ENCODE measurements around the gene RTN1.
A peak's percentile ranks its signal among the peaks of the same experiment; 100 is the strongest.

RTN1 gene

DNA sequence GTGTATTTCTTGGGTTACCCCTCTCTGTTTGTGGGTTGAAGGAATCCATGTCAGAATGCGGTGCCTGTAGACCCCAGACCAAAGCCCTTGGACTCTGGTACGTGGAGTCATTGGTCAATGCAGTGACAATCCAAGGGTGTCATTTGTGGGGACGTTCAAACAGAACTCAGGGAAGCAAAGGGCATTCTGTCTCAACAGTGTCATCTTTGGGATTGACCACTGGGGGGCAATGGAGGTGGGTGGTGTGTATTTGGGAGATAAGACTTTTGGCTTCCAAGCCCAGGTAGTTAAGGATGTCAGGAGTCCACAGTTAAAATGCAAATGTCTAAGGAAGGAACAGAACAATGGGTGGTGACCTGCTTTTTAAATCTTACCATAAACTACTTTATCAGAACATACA is 239.3 kb downstream of the RTN1 start:
- DNase-seq (ENCODE audit: insufficient read length, low spot score), result no peak
- FAIRE-seq, result no peak

DNA sequence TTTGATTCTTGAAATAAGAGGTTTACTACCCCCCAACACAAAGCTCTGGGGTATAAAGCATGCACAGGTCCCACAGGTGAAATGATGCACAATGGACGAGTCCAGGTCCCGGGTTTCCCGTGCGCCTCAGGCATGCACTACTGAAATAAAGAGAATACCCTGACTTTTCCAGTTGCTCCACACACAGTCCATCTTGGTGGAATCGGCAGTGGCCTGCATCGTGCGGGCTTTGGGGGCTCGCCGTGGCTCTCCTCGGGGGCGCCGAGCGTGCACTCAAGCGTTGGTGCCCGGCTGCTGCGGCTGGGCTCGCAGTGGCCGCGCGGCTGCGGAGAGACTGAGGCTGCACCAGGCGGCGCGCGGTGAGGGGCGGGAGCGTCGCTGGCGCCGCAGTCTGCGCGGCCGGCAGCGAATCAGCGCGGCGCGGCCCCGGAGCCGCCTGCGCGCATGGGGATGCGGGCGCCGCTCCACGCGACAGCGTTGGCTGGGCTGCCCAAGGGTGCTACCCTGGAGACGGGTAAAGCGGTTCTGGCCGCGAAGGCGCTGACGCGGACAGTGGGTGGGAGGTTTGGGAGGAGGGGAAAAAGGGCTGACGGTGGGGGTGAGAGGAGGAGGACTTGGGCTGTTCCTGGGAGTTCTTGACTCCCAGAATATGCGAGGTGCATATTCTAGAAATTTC is 240.2 kb downstream of the RTN1 start:
- DNase-seq (ENCODE audit: insufficient read length, low spot score) (no peak), FAIRE-seq (no peak)
- TF ChIP-seq POLR2A (IDR thresholded peaks at IDR 0.05; ENCODE audit: low read depth, low read length), result no peak

More for the DNA sequence above, 239.3 kb downstream of the RTN1 start:
- TF ChIP-seq POLR2A (IDR thresholded peaks at IDR 0.05; ENCODE audit: low read depth, low read length), result no peak

DNA sequence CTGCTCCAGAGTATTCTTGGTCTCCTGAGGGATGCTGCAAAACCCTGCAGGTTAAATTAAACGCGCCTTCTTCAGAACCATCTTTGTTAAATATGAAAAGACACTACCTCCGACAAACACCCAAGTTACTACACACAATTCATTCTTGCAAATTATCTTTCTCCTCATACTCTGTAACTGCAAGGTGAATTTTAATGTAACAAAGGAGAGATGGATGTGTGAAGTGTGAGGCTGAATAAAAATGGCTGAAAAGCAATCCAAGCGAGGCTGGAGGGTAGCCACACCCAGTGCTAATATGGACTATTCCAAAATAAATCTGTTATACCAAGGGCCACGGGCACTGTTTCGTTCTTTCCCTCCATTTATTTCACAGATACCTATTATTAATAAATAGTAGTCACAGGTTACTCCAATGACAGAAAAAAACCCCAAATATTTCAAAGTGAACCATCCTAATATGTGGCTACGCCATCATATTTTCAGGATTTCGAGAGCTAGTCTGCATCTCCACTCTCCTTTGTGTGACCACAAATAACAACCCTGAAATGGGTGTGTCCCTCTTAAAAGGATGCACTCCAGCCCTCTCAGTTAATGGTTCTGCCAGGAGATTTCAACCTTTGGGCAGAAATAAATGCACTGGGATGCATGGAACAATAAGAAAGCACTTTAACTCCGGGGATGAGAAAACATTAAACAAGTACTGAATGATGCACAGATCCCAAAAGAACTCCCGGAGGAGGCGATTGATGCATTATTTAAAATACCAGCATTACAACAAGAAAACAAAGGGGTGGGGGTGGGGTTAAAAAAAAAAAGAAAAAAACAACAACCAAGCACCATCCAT is 240.9 kb downstream of the RTN1 start:
- no peak for TF ChIP-seq POLR2A (IDR thresholded peaks at IDR 0.05; ENCODE audit: low read depth, low read length)
- FAIRE-seq, result no peak
- DNase-seq (ENCODE audit: insufficient read length, low spot score), result no peak

DNA sequence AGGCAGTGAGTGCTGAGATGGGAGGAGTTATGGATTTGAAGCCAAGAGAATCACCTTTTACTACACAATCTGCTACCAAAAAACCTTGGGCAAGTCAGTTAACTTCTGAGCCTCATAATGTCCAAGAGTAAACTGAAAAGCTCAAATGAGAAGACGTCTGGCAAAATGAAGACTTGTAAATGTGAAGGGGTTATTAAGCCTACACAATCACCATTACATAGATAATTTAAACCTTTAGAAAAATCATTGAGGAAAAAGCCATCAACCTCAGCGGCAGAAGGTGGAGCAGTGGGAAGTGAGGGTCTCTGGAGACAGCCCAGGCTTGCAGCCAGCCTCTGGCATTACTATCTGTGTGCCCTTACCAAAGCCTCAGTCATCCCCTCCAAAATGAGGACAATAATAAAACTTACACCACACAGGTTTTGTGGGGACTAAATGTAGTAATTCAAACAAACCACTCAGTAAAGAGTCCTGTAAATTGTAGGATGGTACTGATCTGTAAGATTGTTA is 243.5 kb downstream of the RTN1 start:
- DNase-seq (ENCODE audit: insufficient read length, low spot score) (no peak), FAIRE-seq (no peak)
- TF ChIP-seq POLR2A (IDR thresholded peaks at IDR 0.05; ENCODE audit: low read depth, low read length), result no peak

DNA sequence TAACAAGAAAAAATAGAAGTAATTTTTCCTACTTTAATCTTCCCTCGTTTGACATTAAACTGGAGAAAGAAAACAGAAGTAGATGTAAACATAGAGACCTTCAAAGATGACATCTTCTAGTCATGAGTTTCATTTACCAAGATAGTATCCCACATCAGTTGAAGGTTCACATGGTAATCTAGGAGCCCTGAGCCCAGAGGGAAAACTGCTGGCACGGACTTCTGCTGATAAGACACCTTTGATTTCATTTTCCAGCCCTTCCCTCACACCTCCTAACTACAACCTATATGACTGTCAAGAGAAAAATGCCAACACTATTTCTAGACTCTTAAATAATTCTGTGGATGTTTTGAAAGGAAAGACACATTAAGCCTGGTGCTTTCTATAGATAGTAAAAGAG is 247.9 kb downstream of the RTN1 start:
- no peak for FAIRE-seq
- DNase-seq (ENCODE audit: insufficient read length, low spot score), result no peak
- no peak for TF ChIP-seq POLR2A (IDR thresholded peaks at IDR 0.05; ENCODE audit: low read depth, low read length)

DNA sequence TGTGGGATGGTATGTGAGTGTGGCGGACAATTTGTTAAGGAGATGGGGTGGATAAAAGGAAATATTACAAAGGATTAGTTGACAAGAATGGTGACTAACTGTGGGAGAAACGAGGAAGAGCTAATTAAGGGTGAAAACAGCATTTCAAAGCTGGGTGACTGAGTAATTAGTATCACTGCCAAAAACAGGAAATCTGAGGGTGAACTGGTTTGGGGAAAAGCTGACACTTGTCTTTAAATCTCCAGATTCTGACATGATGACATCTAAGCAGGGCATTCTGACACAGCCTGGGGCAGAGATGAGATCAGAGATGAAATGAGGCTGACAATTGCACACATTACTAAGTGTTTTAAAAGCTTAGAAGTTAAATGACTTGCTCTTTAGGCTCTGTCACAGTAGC is 251.5 kb downstream of the RTN1 start:
- TF ChIP-seq POLR2A (IDR thresholded peaks at IDR 0.05; ENCODE audit: low read depth, low read length), result no peak
- no peak for FAIRE-seq
- DNase-seq (ENCODE audit: insufficient read length, low spot score), result no peak

DNA sequence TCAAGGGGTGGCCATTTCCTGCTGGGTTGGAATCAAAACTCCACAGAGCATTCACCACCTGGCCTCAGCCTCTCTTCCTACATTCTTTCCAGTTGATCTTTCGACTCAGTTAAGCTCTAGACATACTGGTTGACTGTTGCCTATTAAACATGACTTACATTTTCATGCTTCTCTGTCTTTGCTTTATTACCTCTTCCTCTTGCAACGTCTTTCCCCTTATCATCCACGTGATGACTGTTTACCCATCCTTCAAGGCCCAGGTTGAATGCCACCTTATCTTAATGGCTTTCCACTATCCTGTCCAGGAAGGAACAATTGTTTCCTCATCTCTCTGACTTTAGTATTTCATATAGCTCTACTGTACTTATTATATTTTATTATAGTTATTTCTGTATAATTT is 269.5 kb downstream of the RTN1 start:
- DNase-seq (ENCODE audit: insufficient read length, low spot score) (no peak), FAIRE-seq (no peak)
- TF ChIP-seq POLR2A (IDR thresholded peaks at IDR 0.05; ENCODE audit: low read depth, low read length), result no peak

DNA sequence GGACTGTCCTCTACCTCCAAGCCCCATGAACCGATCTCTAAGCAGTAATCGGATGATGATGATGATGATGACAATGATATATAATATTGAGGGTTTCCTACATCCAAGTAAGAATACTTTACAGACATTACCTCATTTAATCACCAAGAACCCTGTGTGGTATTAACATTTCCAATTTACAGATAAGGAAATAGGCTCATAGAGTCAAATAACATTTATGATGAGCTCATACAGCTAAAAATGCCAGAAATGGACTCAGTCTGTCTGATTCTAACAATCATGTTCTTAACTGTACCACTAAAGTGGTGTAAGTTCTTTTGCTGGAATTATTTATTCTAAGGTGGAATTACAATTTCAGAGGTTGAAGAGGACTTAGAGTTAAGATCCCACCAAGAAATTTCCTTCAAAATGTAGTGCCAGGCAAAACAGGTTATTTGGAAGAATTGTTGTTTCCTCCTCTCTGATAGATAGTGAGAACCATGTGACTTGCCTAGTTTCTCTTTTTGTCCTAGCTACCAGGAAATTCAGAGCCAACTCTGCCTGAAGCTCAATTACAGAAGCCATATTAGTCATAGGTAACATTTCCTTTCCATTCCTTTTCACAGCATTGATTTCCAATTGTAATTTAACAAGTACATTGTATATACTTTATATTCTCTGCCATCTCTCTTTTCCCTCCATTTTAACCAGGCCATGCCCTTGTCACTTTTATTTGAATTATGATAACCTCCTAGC is 270.2 kb downstream of the RTN1 start:
- TF ChIP-seq POLR2A (IDR thresholded peaks at IDR 0.05; ENCODE audit: low read depth, low read length), result no peak
- FAIRE-seq (no peak), DNase-seq (ENCODE audit: insufficient read length, low spot score) (no peak)

DNA sequence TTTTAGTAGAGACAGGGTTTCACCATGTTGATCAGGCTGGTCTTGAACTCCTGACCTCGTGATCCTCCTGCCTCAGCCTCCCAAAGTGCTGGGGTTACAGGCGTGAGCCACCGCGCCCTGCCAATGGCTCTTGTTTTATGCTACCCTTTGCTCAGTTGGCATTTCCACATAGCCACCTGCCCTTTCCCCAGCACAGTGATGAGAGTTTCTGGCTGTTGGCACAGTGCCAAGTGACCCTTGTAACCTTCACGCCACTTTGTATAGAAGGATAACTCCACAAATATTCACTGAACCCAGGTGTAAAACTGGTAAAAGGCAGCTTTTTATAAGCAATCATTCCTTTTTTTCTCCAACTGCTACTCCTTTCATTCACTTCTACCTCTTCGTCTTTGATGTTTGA is 275.5 kb downstream of the RTN1 start:
- FAIRE-seq (no peak), DNase-seq (ENCODE audit: insufficient read length, low spot score) (no peak)
- TF ChIP-seq POLR2A (IDR thresholded peaks at IDR 0.05; ENCODE audit: low read depth, low read length), result no peak

DNA sequence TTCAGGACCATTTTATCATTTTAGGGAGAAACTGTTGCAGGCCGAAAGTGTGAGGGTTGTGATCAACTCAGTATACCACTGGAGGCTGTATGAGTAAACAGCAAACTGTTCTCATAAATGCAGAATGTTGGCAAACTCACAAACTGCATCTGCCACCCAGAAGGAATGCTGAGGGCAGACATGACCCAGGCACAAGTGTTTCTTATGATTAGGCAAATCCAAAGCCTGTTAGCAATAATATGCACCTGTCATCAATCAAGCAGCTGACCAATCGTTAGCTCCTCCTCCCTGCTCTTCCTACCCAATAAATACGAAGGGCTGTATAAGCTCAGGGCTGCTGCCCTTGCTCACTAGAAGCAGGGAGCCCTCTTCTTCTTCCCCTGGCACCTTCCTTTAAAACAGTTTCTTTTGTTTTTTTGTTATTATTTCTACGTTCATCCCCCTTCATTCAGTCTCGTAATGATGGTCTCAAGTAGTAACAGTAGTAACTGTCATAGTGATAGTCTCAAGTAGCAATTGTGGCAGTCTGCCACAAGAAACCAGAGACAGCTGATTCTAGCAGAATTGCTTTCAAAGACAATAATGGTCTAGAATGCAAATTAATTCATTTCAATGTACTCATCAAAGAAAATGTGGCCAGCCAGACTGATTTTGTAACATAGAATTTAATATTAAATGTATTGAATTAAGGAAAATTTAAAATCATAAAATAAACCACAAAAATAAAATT is 278.8 kb downstream of the RTN1 start:
- no peak for FAIRE-seq
- TF ChIP-seq POLR2A (IDR thresholded peaks at IDR 0.05; ENCODE audit: low read depth, low read length), result no peak
- DNase-seq (ENCODE audit: insufficient read length, low spot score), result no peak

DNA sequence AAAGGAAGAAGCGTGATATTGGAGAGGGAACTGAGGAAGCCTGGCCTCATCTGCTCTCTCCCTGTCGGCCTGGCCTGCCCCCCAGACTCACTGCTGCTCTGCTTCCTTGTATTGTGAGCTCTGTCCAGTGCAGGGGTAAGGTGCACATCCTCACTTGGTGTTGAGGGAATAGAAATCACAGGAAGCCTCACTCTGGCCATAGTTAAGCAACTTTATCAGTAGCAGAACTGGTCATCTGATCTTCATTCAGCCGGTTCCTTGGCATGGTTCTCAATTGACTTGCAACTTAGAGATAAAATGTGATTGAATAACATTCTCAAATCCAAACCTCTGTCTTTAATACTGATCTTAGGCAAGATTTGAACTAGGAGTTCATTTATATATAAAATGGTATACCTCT is 282.5 kb downstream of the RTN1 start:
- FAIRE-seq (no peak), DNase-seq (ENCODE audit: insufficient read length, low spot score) (no peak)
- TF ChIP-seq POLR2A (IDR thresholded peaks at IDR 0.05; ENCODE audit: low read depth, low read length), result no peak

DNA sequence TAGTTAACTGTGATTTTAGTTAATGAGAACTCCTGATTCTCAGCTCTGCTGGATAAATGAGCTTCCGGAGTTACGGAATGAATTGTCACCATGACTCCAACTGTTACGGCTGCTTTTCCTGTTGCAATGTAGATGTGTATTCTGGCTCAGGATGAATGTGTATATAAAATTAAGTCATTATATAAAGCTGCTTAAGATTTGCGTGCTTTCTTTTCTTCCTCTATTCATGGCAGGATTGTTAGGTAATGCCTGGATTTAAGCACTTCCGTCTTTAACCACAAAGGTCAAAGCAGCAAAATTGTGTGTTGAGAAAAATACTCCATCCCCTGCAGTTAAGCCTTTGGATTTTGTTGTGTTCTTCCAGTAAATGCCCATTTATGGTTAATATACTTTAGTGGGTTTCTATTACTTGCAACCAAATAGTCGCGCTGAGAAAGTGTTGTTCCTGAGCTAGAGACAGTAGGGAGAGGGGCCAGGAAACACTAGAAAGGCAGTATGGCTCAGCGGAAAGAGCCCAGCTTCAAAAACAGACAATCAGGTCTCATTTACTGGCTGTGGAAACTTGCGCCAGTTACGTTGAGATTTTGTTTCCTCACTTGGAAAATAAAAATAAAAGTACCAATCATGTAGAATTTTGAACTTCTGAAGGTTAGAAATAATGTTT is 284.6 kb downstream of the RTN1 start:
- no peak for TF ChIP-seq POLR2A (IDR thresholded peaks at IDR 0.05; ENCODE audit: low read depth, low read length)
- FAIRE-seq (no peak), DNase-seq (ENCODE audit: insufficient read length, low spot score) (no peak)

DNA sequence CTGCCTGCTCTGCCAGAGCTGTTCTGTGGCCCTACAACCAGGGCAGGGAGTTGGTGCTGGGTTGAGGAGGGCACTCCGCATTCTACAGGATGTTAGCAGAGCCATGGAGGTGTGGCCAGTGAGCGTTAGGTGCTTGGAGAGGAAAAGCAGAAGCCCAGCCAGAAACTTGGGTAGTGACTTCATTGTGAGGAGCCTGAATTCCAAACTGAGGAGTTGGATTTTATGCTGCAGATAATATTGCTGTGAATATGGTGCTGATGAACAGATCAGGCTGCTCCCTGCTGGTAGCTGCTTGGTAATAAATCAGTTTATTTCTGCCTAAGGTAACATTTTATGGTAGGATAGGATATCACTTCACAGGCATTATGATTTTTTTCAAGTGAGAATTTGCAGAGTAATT is 286.8 kb downstream of the RTN1 start:
- FAIRE-seq (no peak), DNase-seq (ENCODE audit: insufficient read length, low spot score) (peak; percentile 19)
- TF ChIP-seq POLR2A (IDR thresholded peaks at IDR 0.05; ENCODE audit: low read depth, low read length), result no peak

Measured in H54 (cell line).